WI38 (cell line): ENCODE measurements around the gene DISC1.
"Not testable (repeated sequence)": the region's sequence is repeated elsewhere in the genome, so short reads cannot be mapped to it uniquely, and the experiment has no call there.

Experiments
- H3K4me3 ChIP-seq: 2 replicates; pipeline ENCODE4 v1.5.1; 2011; ENCODE audit warnings: low read depth, mild to moderate bottlenecking, control low read depth, low read length
- CTCF ChIP-seq: IDR thresholded peaks from 2 replicates; pipeline ENCODE4 v1.5.1; 2012; ENCODE audit warnings: low read depth, mild to moderate bottlenecking, control low read depth, low read length

The DISC1 gene

GRCh38 chr1:231590453-231591198 lies 36.0 kb upstream of the DISC1 start:
- H3K4me3 ChIP-seq = no peak overlapping the region
- peak; percentile 81 for TF ChIP-seq CTCF

GRCh38 chr1:231591466-231591865 lies 35.1 kb upstream of the DISC1 start:
- H3K4me3 ChIP-seq = no peak overlapping the region
- TF ChIP-seq CTCF = no peak

GRCh38 chr1:231592809-231593208 lies 33.8 kb upstream of the DISC1 start:
- H3K4me3 ChIP-seq = no peak overlapping the region
- TF ChIP-seq CTCF = no peak

GRCh38 chr1:231593264-231593663 lies 33.3 kb upstream of the DISC1 start:
- not testable (repeated sequence) for H3K4me3 ChIP-seq

- no peak for TF ChIP-seq CTCF
- no peak overlapping the region for H3K4me3 ChIP-seq
These were observed 32.5 kb upstream of the DISC1 start for GRCh38 chr1:231594123-231594522.

- H3K4me3 ChIP-seq = no peak overlapping the region
- no peak for TF ChIP-seq CTCF
These were observed 31.8 kb upstream of the DISC1 start for GRCh38 chr1:231594749-231595148.

- H3K4me3 ChIP-seq = no peak overlapping the region
- no peak for TF ChIP-seq CTCF
These were observed 30.2 kb upstream of the DISC1 start for GRCh38 chr1:231596337-231596791.

GRCh38 chr1:231597971-231598370 lies 28.6 kb upstream of the DISC1 start:
- TF ChIP-seq CTCF = no peak
- no peak overlapping the region for H3K4me3 ChIP-seq
